GM18498 (cell line): ENCODE measurements around the gene MAU2.

Experiments used
- ATAC-seq: cut with Tn5 transposase; IDR thresholded peaks from one replicate; pipeline ENCODE4 v1.9.1; 2021; ENCODE audit warnings: mild to moderate bottlenecking, moderate library complexity; ENCODE audit not compliant: unreplicated experiment

MAU2 gene

GRCh38 chr19:19305066-19305465 lies 15.6 kb upstream of the MAU2 start:
- no peak for ATAC-seq

- ATAC-seq: no peak
Measured at GRCh38 chr19:19305696-19306095, 14.9 kb upstream of the MAU2 start.

GRCh38 chr19:19306191-19306590 lies 14.4 kb upstream of the MAU2 start:
- no peak for ATAC-seq

- no peak for ATAC-seq
Measured at GRCh38 chr19:19308373-19308772, 12.3 kb upstream of the MAU2 start.

- no peak for ATAC-seq
Measured at GRCh38 chr19:19315444-19315843, 5.2 kb upstream of the MAU2 start.

GRCh38 chr19:19316082-19316481 lies 4.5 kb upstream of the MAU2 start:
- no peak for ATAC-seq

GRCh38 chr19:19319732-19320360 lies 783 bp upstream of the MAU2 start:
- ATAC-seq: no peak

- no peak for ATAC-seq
Measured at GRCh38 chr19:19321141-19321577, 530 bp downstream of the MAU2 start.

GRCh38 chr19:19324059-19324770 lies 3.6 kb downstream of the MAU2 start:
- ATAC-seq: no peak

- ATAC-seq: no peak
Measured at GRCh38 chr19:19327672-19328071, 7.0 kb downstream of the MAU2 start.

- no peak for ATAC-seq
Measured at GRCh38 chr19:19329126-19329525, 8.5 kb downstream of the MAU2 start.

- no peak for ATAC-seq
Measured at GRCh38 chr19:19334063-19334988, 13.7 kb downstream of the MAU2 start.

- ATAC-seq: no peak
Measured at GRCh38 chr19:19334989-19335344, 14.3 kb downstream of the MAU2 start.

GRCh38 chr19:19335408-19336158 lies 15.0 kb downstream of the MAU2 start:
- no peak for ATAC-seq

- ATAC-seq: no peak
Measured at GRCh38 chr19:19336597-19336996, 16.0 kb downstream of the MAU2 start.

GRCh38 chr19:19337120-19337519 lies 16.5 kb downstream of the MAU2 start:
- no peak for ATAC-seq

- ATAC-seq: no peak
Measured at GRCh38 chr19:19338082-19338481, 17.5 kb downstream of the MAU2 start.

GRCh38 chr19:19341026-19341425 lies 20.4 kb downstream of the MAU2 start:
- ATAC-seq: no peak

GRCh38 chr19:19342086-19343015 lies 21.7 kb downstream of the MAU2 start:
- ATAC-seq: no peak

GRCh38 chr19:19343016-19343362 lies 22.4 kb downstream of the MAU2 start:
- no peak for ATAC-seq
